RWPE1 (cell line): ENCODE results near the gene OR5D16.
"Not testable (repeated sequence)": the region's sequence is repeated elsewhere in the genome, so short reads cannot be mapped to it uniquely, and the experiment has no call there.

Experiments
- CTCF ChIA-PET: fragments of 350-600 bp; sonication (Branson Sonifier 250); formaldehyde crosslinking; extraction: SDS; loops from one replicate; lab custom pipeline; 2021; lab: Yijun Ruan, JAX
- POLR2A ChIA-PET: fragments of 400-600 bp; formaldehyde crosslinking; extraction: SDS; loops from one replicate; lab custom pipeline; 2020; ENCODE audit warnings: antibody characterized with exemption; ENCODE audit not compliant: low non-redundant PET; lab: Yijun Ruan, JAX
- DNase-seq: peaks from one replicate; pipeline ENCODE4 v3.0.0; 2012; ENCODE audit warnings: low spot score
- H3K27ac ChIP-seq: fragments of 450-650 bp; 2 replicates; pipeline ENCODE4 v1.5.1; 2017
- CTCF ChIP-seq: fragments of 450-650 bp; conservative IDR thresholded peaks from 2 replicates; pipeline ENCODE4 v1.5.1; 2017; ENCODE audit warnings: low read depth, mild to moderate bottlenecking

Gene OR5D16

GRCh38 chr11:55819330-55819729 lies 19.2 kb upstream of the OR5D16 start, which contains the start of gene OR5D18:
OR5D18 (plus strand) TSS chr11:55819630; CDS start chr11:55819630, 0 bp downstream.
- POLR2A ChIA-PET: no interaction called here
- H3K27ac ChIP-seq: no peak within 1 kb of the TSS
- CTCF ChIA-PET: no interaction called here
- no peak for DNase-seq
- no peak for TF ChIP-seq CTCF

GRCh38 chr11:55826919-55827318 lies 11.6 kb upstream of the OR5D16 start, which contains the start of gene OR5L2:
OR5L2 (plus strand) TSS chr11:55827219; CDS start chr11:55827219, 0 bp downstream.
- ChIA-PET POLR2A (no interaction called here), CTCF (interaction anchor here (0.6 kb wide), 1 partner anchor 975 kb away, joined by 3 read pairs; no protein-coding TSS in a partner anchor)
- no peak for DNase-seq
- TF ChIP-seq CTCF: no peak
- H3K27ac ChIP-seq: no peak within 1 kb of the TSS

GRCh38 chr11:55847453-55847852 lies 8.9 kb downstream of the OR5D16 start:
- DNase-seq: no peak
- no peak for TF ChIP-seq CTCF
- ChIA-PET POLR2A (no interaction called here), CTCF (no interaction called here)
- H3K27ac ChIP-seq: no peak overlapping the region

- ChIA-PET POLR2A (no interaction called here), CTCF (no interaction called here)
- H3K27ac ChIP-seq: no peak overlapping the region
- no peak for TF ChIP-seq CTCF
- no peak for DNase-seq
Measured at GRCh38 chr11:55849037-55849436, 10.5 kb downstream of the OR5D16 start.

- H3K27ac ChIP-seq: no peak overlapping the region
- ChIA-PET CTCF (no interaction called here), POLR2A (no interaction called here)
- TF ChIP-seq CTCF: no peak
- DNase-seq: no peak
Measured at GRCh38 chr11:55852141-55852540, 13.6 kb downstream of the OR5D16 start.

GRCh38 chr11:55854704-55855103 lies 16.2 kb downstream of the OR5D16 start:
- CTCF ChIA-PET: no interaction called here
- H3K27ac ChIP-seq: no peak overlapping the region
- TF ChIP-seq CTCF: no peak
- POLR2A ChIA-PET: no interaction called here
- no peak for DNase-seq

GRCh38 chr11:55867354-55867753 lies 28.8 kb downstream of the OR5D16 start:
- H3K27ac ChIP-seq, CTCF ChIA-PET, POLR2A ChIA-PET, DNase-seq: not testable (repeated sequence)

- DNase-seq, POLR2A ChIA-PET, H3K27ac ChIP-seq, CTCF ChIA-PET: not testable (repeated sequence)
Measured at GRCh38 chr11:55872731-55873130, 34.2 kb downstream of the OR5D16 start.

- DNase-seq, CTCF ChIA-PET, POLR2A ChIA-PET, H3K27ac ChIP-seq: not testable (repeated sequence)
Measured at GRCh38 chr11:55873146-55873545, 34.6 kb downstream of the OR5D16 start.

- CTCF ChIA-PET, H3K27ac ChIP-seq, POLR2A ChIA-PET, DNase-seq: not testable (repeated sequence)
Measured at GRCh38 chr11:55882997-55883396, 44.4 kb downstream of the OR5D16 start, which contains the start of gene TRIM51. TRIM51 (plus strand) TSS chr11:55883297; CDS start chr11:55885429, 2,132 bp downstream.

GRCh38 chr11:55884995-55885394 lies 46.4 kb downstream of the OR5D16 start:
- H3K27ac ChIP-seq, DNase-seq, POLR2A ChIA-PET, CTCF ChIA-PET: not testable (repeated sequence)
